ENCODE data around the gene TSSC4. TPM values are rescaled to one million over a fixed set of nuclear protein-coding genes. Genes with fewer than 3 reads are reported as not detected.

TSSC4 gene
- total RNA-seq, 1 donor from 2014 or later, result 37.6 TPM

GRCh38 chr11:2402106-2402505, 1.6 kb downstream of the TSSC4 start:
- TF ChIP-seq POLR2AphosphoS5 (IDR thresholded peaks at IDR 0.05; ENCODE audit: insufficient read depth in 1 of 2, low read depth in 1 of 2) (no peak), POLR2A (IDR thresholded peaks at IDR 0.05) (no peak), CTCF (IDR thresholded peaks at IDR 0.05) (no peak)
- Histone ChIP-seq H3K4me1 (peaks cover 37% of the 10 kb centered on the region), H3K27me3 (no peaks in the 10 kb centered on the region), H3K4me3 (no peak overlapping the region), H3K9me3 (no peaks in the 10 kb centered on the region), H3K27ac (no peak overlapping the region), H3K36me3 (peaks cover 0 to 29% of the 10 kb centered on the region in 2 donors)
- intact Hi-C loops (cut with DNase I), result no loop called here
- DNase-seq (ENCODE audit: extremely low spot score in 2 of 2), result no peak

GRCh38 chr11:2402890-2403645, 2.5 kb downstream of the TSSC4 start:
- Histone ChIP-seq H3K4me3 (no peak overlapping the region), H3K27me3 (no peaks in the 10 kb centered on the region), H3K9me3 (no peaks in the 10 kb centered on the region), H3K27ac (no peak overlapping the region), H3K4me1 (peaks cover 36% of the 10 kb centered on the region), H3K36me3 (peaks cover 0 to 23% of the 10 kb centered on the region in 2 donors)
- no peak for DNase-seq (ENCODE audit: extremely low spot score in 2 of 2)
- intact Hi-C loops (cut with DNase I), result no loop called here
- no peak for TF ChIP-seq CTCF (IDR thresholded peaks at IDR 0.05)
- no peak for TF ChIP-seq POLR2AphosphoS5 (IDR thresholded peaks at IDR 0.05; ENCODE audit: insufficient read depth in 1 of 2, low read depth in 1 of 2)
- TF ChIP-seq POLR2A (IDR thresholded peaks at IDR 0.05), result no peak

- no peak for DNase-seq (ENCODE audit: extremely low spot score in 2 of 2)
- Histone ChIP-seq H3K4me3 (no peak overlapping the region), H3K27ac (no peak overlapping the region), H3K36me3 (peaks cover 0 to 23% of the 10 kb centered on the region in 2 donors), H3K9me3 (no peaks in the 10 kb centered on the region), H3K27me3 (no peaks in the 10 kb centered on the region), H3K4me1 (peaks cover 19% of the 10 kb centered on the region)
- intact Hi-C loops (cut with DNase I), result no loop called here
- no peak for TF ChIP-seq POLR2A (IDR thresholded peaks at IDR 0.05)
- TF ChIP-seq POLR2AphosphoS5 (IDR thresholded peaks at IDR 0.05; ENCODE audit: insufficient read depth in 1 of 2, low read depth in 1 of 2), result no peak
- TF ChIP-seq CTCF (IDR thresholded peaks at IDR 0.05), result no peak
Measured at GRCh38 chr11:2404735-2405196, 4.2 kb downstream of the TSSC4 start.

- no peaks in the 10 kb centered on the region for H3K27me3 ChIP-seq
- peaks cover 12% of the 10 kb centered on the region for H3K4me1 ChIP-seq
- no peak overlapping the region for H3K4me3 ChIP-seq
- H3K36me3 ChIP-seq, result peaks cover 0 to 23% of the 10 kb centered on the region in 2 donors
- H3K27ac ChIP-seq, result no peak overlapping the region
- intact Hi-C loops (cut with DNase I), result no loop called here
- TF ChIP-seq POLR2AphosphoS5 (IDR thresholded peaks at IDR 0.05; ENCODE audit: insufficient read depth in 1 of 2, low read depth in 1 of 2) (no peak), POLR2A (IDR thresholded peaks at IDR 0.05) (no peak), CTCF (IDR thresholded peaks at IDR 0.05) (no peak)
- no peaks in the 10 kb centered on the region for H3K9me3 ChIP-seq
- DNase-seq (ENCODE audit: extremely low spot score in 2 of 2), result no peak
Measured at GRCh38 chr11:2406451-2406850, 5.9 kb downstream of the TSSC4 start.

GRCh38 chr11:2406878-2407410, 6.4 kb downstream of the TSSC4 start:
- H3K36me3 ChIP-seq, result peaks cover 0 to 22% of the 10 kb centered on the region in 2 donors
- no peak for DNase-seq (ENCODE audit: extremely low spot score in 2 of 2)
- H3K9me3 ChIP-seq, result no peaks in the 10 kb centered on the region
- TF ChIP-seq CTCF (IDR thresholded peaks at IDR 0.05), result no peak
- TF ChIP-seq POLR2AphosphoS5 (IDR thresholded peaks at IDR 0.05; ENCODE audit: insufficient read depth in 1 of 2, low read depth in 1 of 2), result no peak
- H3K27ac ChIP-seq, result no peak overlapping the region
- peaks cover 7% of the 10 kb centered on the region for H3K4me1 ChIP-seq
- intact Hi-C loops (cut with DNase I), result no loop called here
- no peak overlapping the region for H3K4me3 ChIP-seq
- H3K27me3 ChIP-seq, result no peaks in the 10 kb centered on the region
